ENCODE results near the gene ETNK2.

ETNK2 gene

DNA sequence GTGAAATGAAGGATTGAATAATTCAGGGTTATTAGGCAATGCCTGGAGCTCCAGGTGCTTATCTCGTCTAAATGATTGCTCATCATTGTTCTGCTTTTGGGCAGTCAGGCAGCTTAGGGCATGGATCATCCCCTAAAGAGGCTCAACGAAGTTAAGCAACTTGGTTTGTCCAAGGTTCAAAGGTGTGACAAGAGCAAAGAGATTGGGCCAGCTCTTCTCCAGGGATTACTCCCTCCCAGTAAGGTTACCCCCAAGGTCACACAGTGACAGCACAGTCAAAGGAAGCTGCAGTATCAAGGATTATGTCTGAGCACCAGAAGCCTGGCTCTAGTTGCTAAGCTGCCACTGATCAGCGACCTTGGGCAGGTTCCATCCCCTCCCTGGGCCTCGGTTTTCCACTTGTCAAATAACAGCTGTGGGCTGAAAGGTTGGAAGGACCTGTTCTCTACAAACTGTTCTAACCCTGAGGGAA is 6.8 kb downstream of the ETNK2 start:
- no peak for FAIRE-seq
- TF ChIP-seq POLR2A (IDR thresholded peaks at IDR 0.05; ENCODE audit: low read depth, low read length) (no peak), TAF1 (IDR thresholded peaks at IDR 0.05; ENCODE audit: borderline replicate concordance, low read depth, low read length) (no peak), POLR2AphosphoS5 (IDR thresholded peaks at IDR 0.05; ENCODE audit: low read depth, low read length) (no peak)
- no peak for DNase-seq (ENCODE audit: insufficient read length)

GRCh38 chr1:204143276-204144041 is 8.4 kb downstream of the ETNK2 start:
- FAIRE-seq, result no peak
- DNase-seq (ENCODE audit: insufficient read length), result no peak
- no peak for TF ChIP-seq POLR2A (IDR thresholded peaks at IDR 0.05; ENCODE audit: low read depth, low read length)
- no peak for TF ChIP-seq TAF1 (IDR thresholded peaks at IDR 0.05; ENCODE audit: borderline replicate concordance, low read depth, low read length)
- TF ChIP-seq POLR2AphosphoS5 (IDR thresholded peaks at IDR 0.05; ENCODE audit: low read depth, low read length), result no peak

- no peak for TF ChIP-seq TAF1 (IDR thresholded peaks at IDR 0.05; ENCODE audit: borderline replicate concordance, low read depth, low read length)
- no peak for TF ChIP-seq POLR2AphosphoS5 (IDR thresholded peaks at IDR 0.05; ENCODE audit: low read depth, low read length)
- TF ChIP-seq POLR2A (IDR thresholded peaks at IDR 0.05; ENCODE audit: low read depth, low read length), result no peak
- FAIRE-seq, result no peak
- no peak for DNase-seq (ENCODE audit: insufficient read length)
Observed at GRCh38 chr1:204142032-204142974, 9.5 kb downstream of the ETNK2 start.

- FAIRE-seq, result no peak
- TF ChIP-seq POLR2AphosphoS5 (IDR thresholded peaks at IDR 0.05; ENCODE audit: low read depth, low read length) (no peak), POLR2A (IDR thresholded peaks at IDR 0.05; ENCODE audit: low read depth, low read length) (no peak), TAF1 (IDR thresholded peaks at IDR 0.05; ENCODE audit: borderline replicate concordance, low read depth, low read length) (no peak)
- no peak for DNase-seq (ENCODE audit: insufficient read length)
Observed at GRCh38 chr1:204141131-204141530, 10.7 kb downstream of the ETNK2 start.

DNA sequence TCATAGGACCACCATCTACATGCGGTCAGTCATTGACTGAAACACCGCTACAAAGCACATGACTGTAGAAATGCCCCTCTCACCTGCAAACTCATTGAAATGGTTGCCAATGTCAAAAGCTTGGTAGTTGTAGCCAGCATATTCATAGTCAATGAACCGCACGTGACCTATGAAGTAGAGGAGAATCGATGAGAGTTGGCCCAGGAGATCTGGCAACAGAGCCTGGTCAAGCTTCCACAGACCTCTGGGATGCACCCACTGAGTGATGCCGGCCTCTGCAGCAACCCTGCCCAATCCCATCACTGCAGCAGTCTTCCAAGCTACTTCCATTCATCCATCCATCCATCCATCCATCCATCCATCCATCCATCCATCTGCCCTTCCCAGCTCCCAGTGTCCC is 11.9 kb downstream of the ETNK2 start:
- TF ChIP-seq POLR2AphosphoS5 (IDR thresholded peaks at IDR 0.05; ENCODE audit: low read depth, low read length), result no peak
- TF ChIP-seq POLR2A (IDR thresholded peaks at IDR 0.05; ENCODE audit: low read depth, low read length), result no peak
- no peak for TF ChIP-seq TAF1 (IDR thresholded peaks at IDR 0.05; ENCODE audit: borderline replicate concordance, low read depth, low read length)
- DNase-seq (ENCODE audit: insufficient read length), result no peak
- FAIRE-seq, result no peak

GRCh38 chr1:204139088-204139487 is 12.8 kb downstream of the ETNK2 start:
- DNase-seq (ENCODE audit: insufficient read length) (no peak), FAIRE-seq (no peak)
- TF ChIP-seq TAF1 (IDR thresholded peaks at IDR 0.05; ENCODE audit: borderline replicate concordance, low read depth, low read length) (no peak), POLR2AphosphoS5 (IDR thresholded peaks at IDR 0.05; ENCODE audit: low read depth, low read length) (no peak), POLR2A (IDR thresholded peaks at IDR 0.05; ENCODE audit: low read depth, low read length) (no peak)

GRCh38 chr1:204136814-204137213 is 15.0 kb downstream of the ETNK2 start:
- TF ChIP-seq POLR2AphosphoS5 (IDR thresholded peaks at IDR 0.05; ENCODE audit: low read depth, low read length), result no peak
- TF ChIP-seq TAF1 (IDR thresholded peaks at IDR 0.05; ENCODE audit: borderline replicate concordance, low read depth, low read length), result no peak
- TF ChIP-seq POLR2A (IDR thresholded peaks at IDR 0.05; ENCODE audit: low read depth, low read length), result no peak
- no peak for FAIRE-seq
- DNase-seq (ENCODE audit: insufficient read length), result no peak

GRCh38 chr1:204134103-204134502 is 17.7 kb downstream of the ETNK2 start:
- no peak for FAIRE-seq
- DNase-seq (ENCODE audit: insufficient read length), result no peak
- TF ChIP-seq POLR2AphosphoS5 (IDR thresholded peaks at IDR 0.05; ENCODE audit: low read depth, low read length) (no peak), POLR2A (IDR thresholded peaks at IDR 0.05; ENCODE audit: low read depth, low read length) (no peak), TAF1 (IDR thresholded peaks at IDR 0.05; ENCODE audit: borderline replicate concordance, low read depth, low read length) (no peak)

GRCh38 chr1:204132718-204133117 is 19.1 kb downstream of the ETNK2 start:
- DNase-seq (ENCODE audit: insufficient read length) (no peak), FAIRE-seq (no peak)
- TF ChIP-seq TAF1 (IDR thresholded peaks at IDR 0.05; ENCODE audit: borderline replicate concordance, low read depth, low read length), result no peak
- no peak for TF ChIP-seq POLR2AphosphoS5 (IDR thresholded peaks at IDR 0.05; ENCODE audit: low read depth, low read length)
- no peak for TF ChIP-seq POLR2A (IDR thresholded peaks at IDR 0.05; ENCODE audit: low read depth, low read length)

DNA sequence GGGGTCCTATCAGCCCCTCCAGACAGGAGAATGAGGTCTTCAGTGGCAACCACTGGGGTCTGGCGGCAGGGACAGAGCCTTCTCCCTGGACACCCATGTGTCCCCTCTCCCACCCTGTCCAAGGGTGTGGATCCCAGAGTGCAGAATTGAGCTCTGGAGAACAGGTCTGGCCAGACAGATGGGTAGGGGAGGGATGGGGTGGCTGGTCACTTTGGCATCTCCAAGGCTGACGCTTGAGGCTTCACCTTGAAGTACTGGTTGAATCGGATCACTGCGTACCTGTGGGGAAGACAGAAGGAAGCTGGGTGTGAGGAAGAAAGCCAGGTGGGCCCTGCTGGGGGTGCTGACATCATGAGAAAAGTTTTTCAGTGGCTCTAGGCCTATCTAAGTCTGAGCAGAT is 19.9 kb downstream of the ETNK2 start:
- DNase-seq (ENCODE audit: insufficient read length) (no peak), FAIRE-seq (no peak)
- no peak for TF ChIP-seq TAF1 (IDR thresholded peaks at IDR 0.05; ENCODE audit: borderline replicate concordance, low read depth, low read length)
- TF ChIP-seq POLR2A (IDR thresholded peaks at IDR 0.05; ENCODE audit: low read depth, low read length), result no peak
- TF ChIP-seq POLR2AphosphoS5 (IDR thresholded peaks at IDR 0.05; ENCODE audit: low read depth, low read length), result no peak

All from GM12892 (cell line).